Fibroblast of skin of right biceps (primary cell): Measurements from ENCODE around the gene KRT7.
"Not testable (repeated sequence)": the region's sequence is repeated elsewhere in the genome, so short reads cannot be mapped to it uniquely, and the experiment has no call there.

Source experiments
- DNase-seq: peaks from one replicate; pipeline ENCODE4 v3.0.0-alpha.2; 2013

Gene KRT7

DNA sequence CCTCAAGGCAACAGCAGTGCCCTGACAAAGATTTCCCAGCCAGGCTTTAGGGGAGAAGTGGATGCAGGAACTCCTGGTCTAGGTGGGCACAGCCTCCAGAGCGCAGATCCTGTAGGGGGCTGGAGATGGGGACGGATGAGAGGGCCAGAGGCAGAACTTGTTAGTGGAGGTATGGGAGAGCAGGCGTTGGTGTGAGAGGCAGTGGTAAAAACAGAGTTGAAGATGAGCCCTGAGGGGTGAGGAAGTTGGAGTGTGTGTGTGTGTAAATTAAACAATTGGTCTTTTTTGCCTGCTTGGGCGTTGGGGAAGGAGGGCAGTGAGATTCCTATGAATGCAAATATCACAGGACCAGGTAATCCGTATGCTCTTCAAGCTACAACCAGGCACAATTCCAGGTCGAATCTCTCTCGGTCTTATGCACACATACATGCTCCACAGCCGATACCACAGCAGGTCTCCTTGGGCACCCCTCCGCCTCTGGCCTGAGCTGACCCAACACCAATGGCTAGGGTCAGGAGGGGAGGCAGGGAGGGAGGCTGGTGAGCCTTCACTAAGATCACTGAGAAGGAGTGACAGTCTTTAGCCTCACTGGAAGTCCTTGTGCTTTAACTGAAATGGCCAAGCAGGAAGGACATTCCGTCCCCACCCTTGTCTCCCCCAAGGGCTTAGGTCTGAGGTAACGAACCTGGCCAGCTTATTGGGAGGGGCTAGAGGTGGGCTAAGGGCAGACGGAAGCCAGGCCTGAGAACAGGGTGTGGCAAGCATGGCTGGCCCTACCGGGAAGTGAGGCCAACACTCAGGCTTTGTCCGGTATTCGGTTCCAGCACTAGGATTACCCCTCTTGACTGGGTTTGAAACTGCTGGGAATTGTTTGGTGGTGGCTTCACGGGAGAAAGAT is 1.5 kb upstream of the KRT7 start:
- DNase-seq = no peak

- DNase-seq = no peak
Observed at GRCh38 chr12:52232203-52232673, 805 bp upstream of the KRT7 start.

GRCh38 chr12:52233462-52234207 is 592 bp downstream of the KRT7 start:
- DNase-seq = no peak

DNA sequence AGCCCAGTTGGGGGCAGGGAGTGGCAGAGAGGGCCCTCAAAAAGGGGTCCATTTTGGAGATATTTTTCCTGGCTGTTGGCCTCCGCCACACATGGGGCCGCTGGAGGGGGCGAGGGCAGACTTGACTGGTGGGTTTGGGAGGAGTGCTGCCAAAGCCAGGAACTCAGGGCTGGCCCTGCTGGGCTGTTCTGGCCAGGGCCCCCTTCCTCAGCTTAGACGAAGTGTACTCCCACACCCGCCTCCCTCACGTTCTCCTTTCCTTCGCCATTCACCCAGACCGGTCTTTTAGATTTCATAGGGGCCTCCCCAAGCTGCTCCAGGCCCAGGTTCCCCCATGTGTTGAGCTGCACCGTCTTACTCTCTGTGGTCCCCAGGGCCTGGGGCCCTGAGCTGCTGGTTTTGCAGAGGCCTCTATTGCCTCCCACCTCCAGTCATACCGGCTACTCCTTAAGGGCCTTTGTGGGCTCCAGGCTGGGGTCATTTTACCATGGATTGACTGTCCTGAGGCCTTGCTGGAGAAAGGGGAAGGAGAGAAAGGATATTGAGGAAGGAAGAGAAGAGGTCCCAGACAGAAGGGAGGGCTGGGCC is 1.3 kb downstream of the KRT7 start:
- no peak for DNase-seq

DNA sequence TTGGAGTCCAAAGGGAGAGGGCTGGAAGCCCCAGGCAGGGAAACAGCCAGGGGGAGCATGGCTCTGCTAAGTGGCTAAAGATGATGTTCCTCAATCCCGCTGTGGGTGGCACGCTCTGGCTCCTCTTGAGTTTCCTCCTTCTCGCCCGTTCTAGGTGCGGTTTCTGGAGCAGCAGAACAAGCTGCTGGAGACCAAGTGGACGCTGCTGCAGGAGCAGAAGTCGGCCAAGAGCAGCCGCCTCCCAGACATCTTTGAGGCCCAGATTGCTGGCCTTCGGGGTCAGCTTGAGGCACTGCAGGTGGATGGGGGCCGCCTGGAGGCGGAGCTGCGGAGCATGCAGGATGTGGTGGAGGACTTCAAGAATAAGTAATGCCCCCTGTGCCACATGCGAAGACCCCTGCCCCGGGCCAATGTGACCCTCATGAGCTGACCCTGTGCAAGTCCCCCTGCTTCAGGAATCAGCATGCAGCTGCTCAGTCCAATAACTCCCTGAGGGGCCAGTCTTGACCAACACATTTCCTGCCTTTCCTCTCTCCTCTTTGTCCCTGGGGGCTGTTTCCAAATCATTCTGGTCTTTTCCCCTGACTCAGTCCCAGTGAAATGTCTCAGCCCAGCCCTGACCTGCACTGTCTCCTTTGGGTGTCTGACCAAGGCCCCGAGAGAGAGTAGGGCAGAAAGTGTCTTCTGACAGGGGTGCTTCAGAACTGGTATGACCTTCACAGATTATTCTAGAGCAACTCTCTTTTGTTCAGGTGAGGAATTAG is 2.1 kb downstream of the KRT7 start:
- DNase-seq = no peak

DNA sequence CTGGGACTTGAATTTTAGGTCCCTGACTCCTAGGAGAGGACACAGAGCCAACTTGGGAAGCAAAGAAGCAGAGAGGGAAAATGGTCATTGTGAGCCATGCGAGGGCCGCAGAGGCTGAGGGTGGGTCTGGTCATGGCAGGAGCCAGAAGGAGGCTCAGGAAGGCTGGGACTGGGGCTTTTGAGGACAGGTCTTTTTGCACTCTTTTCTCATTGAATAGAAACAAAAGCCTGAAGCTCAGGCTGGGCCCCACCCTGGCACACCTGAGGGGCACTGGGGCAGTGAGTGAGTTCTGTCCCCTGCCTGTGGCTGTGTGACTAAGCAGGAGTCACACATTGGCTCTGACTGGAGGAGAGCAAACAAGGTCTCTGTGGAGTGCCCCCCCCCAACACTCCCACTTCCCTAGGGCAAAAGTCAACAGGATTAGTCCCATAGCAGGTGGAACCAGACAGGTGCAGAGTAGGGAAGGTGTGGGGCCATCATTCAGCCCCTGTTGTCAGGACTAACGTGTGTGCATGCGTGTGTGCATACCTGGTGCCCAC is 2.8 kb downstream of the KRT7 start:
- no peak for DNase-seq

- no peak for DNase-seq
Observed at GRCh38 chr12:52236386-52237050, 3.5 kb downstream of the KRT7 start.

GRCh38 chr12:52238207-52238840 is 5.3 kb downstream of the KRT7 start:
- no peak for DNase-seq

DNA sequence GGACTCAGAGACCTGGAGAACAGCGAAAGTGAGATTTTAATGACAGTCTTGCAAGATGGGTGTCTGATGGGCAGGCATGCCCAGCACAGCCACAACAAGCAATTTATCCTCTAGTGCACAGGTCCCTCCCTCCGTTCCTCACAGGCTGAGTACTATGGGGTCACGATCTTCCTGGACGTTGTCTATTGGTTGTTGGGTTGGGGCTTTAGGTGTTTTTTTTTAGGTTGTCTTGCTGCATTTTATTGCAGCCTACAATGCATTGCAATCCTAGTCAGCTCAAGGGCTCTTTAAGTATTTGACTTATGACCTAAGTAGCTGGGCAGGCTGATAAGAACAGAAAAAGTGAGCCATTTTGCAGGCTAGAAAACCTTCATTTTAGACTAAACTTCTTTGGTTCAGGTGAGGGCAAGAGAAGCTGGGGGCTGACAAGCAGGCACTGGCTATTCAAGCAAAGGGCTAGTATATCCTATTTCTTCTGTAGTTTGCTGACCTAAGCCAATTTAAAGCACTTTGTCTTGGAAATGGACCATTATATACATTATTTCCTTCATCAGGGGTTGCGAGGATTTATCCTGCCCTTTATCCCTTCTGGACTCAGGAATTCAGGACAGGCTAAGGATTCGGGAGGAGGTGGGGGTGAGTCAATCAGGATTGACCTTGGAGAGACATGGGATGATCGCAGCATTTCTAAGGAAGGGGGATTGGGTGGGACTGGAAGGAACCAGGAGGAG is 6.0 kb downstream of the KRT7 start:
- no peak for DNase-seq

GRCh38 chr12:52239767-52240166 is 6.7 kb downstream of the KRT7 start:
- DNase-seq = no peak

GRCh38 chr12:52240247-52240646 is 7.2 kb downstream of the KRT7 start:
- not testable (repeated sequence) for DNase-seq

GRCh38 chr12:52241205-52241842 is 8.3 kb downstream of the KRT7 start:
- no peak for DNase-seq

- no peak for DNase-seq
Observed at GRCh38 chr12:52242442-52243258, 9.6 kb downstream of the KRT7 start.

GRCh38 chr12:52243259-52243855 is 10.3 kb downstream of the KRT7 start:
- DNase-seq = peak; percentile 28

DNA sequence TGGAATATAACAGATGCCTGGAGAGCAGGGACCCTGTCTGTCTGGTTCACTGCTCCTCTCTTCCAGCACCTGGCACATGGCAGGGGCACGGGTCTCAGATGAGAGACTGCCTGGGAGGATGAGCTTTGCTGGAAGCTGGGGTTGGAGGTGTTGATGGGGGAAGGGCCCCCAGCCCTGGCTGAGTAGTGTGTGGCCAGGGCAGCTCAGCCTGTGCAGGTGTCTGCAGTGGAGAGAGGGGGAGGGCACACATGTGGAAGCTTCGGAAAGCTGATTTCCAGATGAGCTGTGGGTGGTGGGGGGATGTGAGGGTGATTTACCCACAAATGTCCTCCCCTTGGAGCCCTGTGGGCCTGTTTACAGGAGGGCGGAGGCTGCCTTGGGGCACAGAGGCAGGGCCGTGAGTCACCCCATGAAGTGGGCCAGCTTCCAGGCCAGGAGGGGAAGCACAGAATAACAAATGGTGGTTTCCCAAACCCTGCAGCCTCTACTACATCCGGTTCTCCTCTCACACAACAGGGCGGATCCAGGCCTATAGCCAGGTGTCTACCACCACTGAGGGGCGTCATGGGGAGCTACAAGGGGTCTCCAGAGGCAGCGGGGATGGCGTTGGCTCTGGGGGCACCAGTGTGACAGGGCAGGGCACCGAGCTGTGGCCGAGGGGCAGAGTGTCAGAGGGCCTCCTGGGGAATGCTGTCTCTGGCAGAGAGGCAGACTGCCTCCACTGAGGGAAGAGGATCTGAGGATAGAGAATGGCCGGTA is 11.0 kb downstream of the KRT7 start:
- peak; percentile 93 for DNase-seq

- DNase-seq = no peak
Observed at GRCh38 chr12:52244615-52244994, 11.6 kb downstream of the KRT7 start.

- no peak for DNase-seq
Observed at GRCh38 chr12:52245259-52245961, 12.4 kb downstream of the KRT7 start.
